ENCODE measurements around the gene TINAGL1. TPM values are rescaled to one million over a fixed set of nuclear protein-coding genes. Genes with fewer than 3 reads are reported as not detected.

Gene TINAGL1
- total RNA-seq, 1 donor from 2014 or later = 1,807 TPM

DNA sequence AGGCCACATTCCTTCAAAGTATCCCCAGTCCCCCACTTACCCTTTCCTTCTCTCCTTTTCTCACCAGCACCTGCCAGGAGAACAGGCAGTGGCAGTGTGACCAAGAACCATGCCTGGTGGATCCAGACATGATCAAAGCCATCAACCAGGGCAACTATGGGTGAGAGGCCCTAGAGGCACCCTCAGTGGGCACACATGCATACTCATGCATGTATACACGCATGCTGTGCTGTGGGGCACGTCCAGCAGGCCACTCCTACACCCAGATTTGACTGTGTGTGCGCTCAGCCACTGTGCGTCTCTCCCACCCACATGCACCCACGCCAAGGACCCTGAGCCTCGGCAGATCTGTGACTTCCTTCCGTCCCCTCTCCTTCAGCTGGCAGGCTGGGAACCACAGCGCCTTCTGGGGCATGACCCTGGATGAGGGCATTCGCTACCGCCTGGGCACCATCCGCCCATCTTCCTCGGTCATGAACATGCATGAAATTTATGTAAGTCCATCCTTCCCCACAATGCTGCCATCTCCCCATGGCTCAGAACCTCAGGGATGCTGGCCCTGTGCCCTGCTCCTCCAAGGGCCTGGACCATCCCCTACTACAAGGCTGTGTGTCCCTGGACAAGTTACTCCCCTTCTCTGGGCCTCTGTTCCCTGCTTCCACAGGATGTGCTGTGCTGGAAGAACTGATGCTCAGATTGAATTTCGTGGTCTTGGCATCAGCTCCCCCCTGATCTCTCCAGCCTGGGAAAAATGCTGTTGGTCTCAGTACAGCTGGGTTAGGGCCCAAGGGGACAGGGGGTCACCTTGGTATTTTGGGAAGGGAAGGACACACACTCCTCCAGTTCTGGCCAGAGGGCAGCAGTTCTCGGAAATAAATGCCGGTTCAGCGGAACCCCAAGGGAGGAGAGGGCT, 7.0 kb downstream of the TINAGL1 start:
- TF ChIP-seq CTCF (IDR thresholded peaks at IDR 0.05) = no peak
- Histone ChIP-seq H3K4me1 (peaks cover 45 to 72% of the 10 kb centered on the region in 2 donors), H3K27me3 (no peaks in the 10 kb centered on the region), H3K27ac (peak overlapping the region; percentile 93 to 97), H3K36me3 (peaks cover 37 to 54% of the 10 kb centered on the region in 2 donors), H3K4me3 (peak overlapping the region; percentile 37 to 89), H3K9me3 (no peaks in the 10 kb centered on the region)
- intact Hi-C loops (cut with DNase I) = loop anchor here (10.0 kb wide), 2 partner anchors 361 to 481 kb away; no protein-coding TSS in a partner anchor
- DNase-seq (ENCODE audit: low spot score in 2 of 2) = peak in 1 of 2 donors; percentile 72

DNA sequence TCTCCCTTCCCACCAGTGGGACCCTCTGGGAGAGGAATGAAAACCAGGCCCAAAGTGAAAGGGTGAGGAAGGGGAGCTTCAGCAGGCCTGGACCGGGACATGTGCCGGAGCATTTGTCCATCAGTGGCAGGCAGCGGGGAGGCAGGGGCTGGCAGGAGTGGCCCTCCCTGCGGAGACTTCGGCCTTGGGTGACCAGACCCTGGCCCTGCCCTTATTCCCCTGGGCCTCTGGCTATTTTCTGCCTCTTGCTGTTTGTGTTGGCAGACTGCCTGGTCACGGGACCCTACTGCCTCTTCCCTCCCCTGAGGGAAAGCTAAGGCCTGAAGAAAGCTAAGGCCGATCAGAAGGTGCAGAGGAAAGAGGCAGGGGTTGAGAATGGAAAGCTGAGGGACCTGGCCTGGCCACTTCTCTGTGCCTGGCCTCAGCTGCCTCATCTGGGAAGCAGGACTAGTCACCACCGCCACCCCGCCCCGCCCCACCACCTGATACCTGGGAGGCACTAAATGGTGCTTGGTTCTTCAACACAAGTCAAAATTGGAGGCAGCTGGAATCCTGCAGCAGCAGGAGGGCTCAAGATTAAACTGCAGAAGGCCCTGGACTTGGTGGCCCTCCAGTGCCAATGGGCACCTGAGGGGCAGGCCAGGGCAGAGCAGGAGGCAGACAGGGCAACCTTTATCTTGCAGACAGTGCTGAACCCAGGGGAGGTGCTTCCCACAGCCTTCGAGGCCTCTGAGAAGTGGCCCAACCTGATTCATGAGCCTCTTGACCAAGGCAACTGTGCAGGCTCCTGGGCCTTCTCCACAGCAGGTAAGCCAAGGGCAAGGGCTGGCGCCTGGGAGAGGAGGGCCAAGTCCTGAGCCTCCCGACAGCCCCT, 7.9 kb downstream of the TINAGL1 start:
- peak; percentile 68 to 95 for DNase-seq (ENCODE audit: low spot score in 2 of 2)
- H3K27ac ChIP-seq = peak overlapping the region; percentile 93 to 97
- intact Hi-C loops (cut with DNase I) = loop anchor here (10.0 kb wide), 2 partner anchors 361 to 481 kb away; no protein-coding TSS in a partner anchor
- peaks cover 49 to 81% of the 10 kb centered on the region in 2 donors for H3K4me1 ChIP-seq
- H3K27me3 ChIP-seq = no peaks in the 10 kb centered on the region
- H3K4me3 ChIP-seq = peak overlapping the region; percentile 37 to 89
- H3K9me3 ChIP-seq = no peaks in the 10 kb centered on the region
- TF ChIP-seq CTCF (IDR thresholded peaks at IDR 0.05) = no peak
- H3K36me3 ChIP-seq = peaks cover 37 to 54% of the 10 kb centered on the region in 2 donors

- Histone ChIP-seq H3K27me3 (no peaks in the 10 kb centered on the region), H3K36me3 (peaks cover 37 to 54% of the 10 kb centered on the region in 2 donors), H3K4me1 (peaks cover 51 to 85% of the 10 kb centered on the region in 2 donors), H3K4me3 (peak overlapping the region; percentile 15 to 89), H3K27ac (peak overlapping the region; percentile 93 to 97), H3K9me3 (no peaks in the 10 kb centered on the region)
- no peak for TF ChIP-seq CTCF (IDR thresholded peaks at IDR 0.05)
- intact Hi-C loops (cut with DNase I) = loop anchor here (1.0 to 10.0 kb wide), 4 partner anchors 118 to 1887 kb away; partner anchors contain the start of gene ZSCAN20
- no peak for DNase-seq (ENCODE audit: low spot score in 2 of 2)
These were observed 8.8 kb downstream of the TINAGL1 start for GRCh38 chr1:31584869-31585735.

DNA sequence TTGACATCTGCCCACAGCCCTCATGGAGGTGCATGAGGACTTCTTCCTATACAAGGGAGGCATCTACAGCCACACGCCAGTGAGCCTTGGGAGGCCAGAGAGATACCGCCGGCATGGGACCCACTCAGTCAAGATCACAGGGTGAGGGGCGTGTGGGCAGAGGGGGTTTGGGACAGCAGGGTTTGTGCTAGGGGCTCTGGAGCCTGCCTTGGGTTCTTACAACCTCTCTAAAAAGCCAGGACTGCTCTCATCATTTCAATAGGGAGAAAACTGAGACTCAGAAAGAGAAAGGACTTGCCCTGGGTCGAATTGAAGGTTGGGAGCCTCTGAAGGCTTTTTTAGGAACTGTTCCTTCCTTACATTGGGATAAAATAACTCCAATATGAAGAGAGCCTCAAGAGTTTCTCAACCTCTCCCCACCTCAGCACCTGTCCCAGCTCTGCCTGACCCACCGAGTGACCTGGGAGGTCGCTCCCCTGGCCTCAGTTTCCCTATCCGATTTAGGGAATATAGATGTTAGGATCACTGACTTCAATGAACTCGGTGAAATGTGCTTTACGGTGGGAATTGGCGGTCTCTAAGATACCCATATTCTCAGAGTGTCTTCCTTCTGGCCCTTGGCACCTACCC, 9.5 kb downstream of the TINAGL1 start:
- no peak for DNase-seq (ENCODE audit: low spot score in 2 of 2)
- H3K4me1 ChIP-seq = peaks cover 51 to 85% of the 10 kb centered on the region in 2 donors
- H3K36me3 ChIP-seq = peaks cover 37 to 54% of the 10 kb centered on the region in 2 donors

More for the DNA sequence above, 9.5 kb downstream of the TINAGL1 start:
- Histone ChIP-seq H3K27ac (peak overlapping the region; percentile 93 to 97), H3K27me3 (no peaks in the 10 kb centered on the region), H3K9me3 (no peaks in the 10 kb centered on the region), H3K4me3 (peak overlapping the region in 1 of 2 donors; percentile 89)
- intact Hi-C loops (cut with DNase I) = loop anchor here (1.0 to 10.0 kb wide), 4 partner anchors 117 to 1886 kb away; partner anchors contain the start of gene ZSCAN20
- TF ChIP-seq CTCF (IDR thresholded peaks at IDR 0.05) = no peak
